ENCODE results near the gene ROBO1.

DNA sequence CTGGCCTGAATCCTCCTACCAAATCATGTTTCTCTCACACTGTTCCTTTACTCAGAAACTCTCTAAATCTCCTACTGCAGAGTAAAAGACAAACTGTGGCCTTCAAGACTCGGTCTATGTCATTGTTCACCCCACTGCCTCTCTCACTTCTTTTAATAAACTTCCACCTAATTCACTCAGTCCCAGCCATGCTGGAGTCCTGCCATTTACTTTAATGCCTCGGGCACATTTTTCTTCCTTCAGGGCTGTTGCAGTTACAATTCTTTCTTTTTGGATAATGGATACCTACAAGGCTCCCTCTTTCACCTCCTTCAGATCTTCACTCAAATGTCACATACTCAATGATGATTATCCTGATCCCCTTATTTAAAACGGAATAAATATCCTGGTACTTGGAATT, 955.6 kb downstream of the ROBO1 start:
- no peak for TF ChIP-seq EZH2 (IDR thresholded peaks at IDR 0.05; ENCODE audit: low read length, unreplicated experiment)
- TF ChIP-seq, protein P1, sequence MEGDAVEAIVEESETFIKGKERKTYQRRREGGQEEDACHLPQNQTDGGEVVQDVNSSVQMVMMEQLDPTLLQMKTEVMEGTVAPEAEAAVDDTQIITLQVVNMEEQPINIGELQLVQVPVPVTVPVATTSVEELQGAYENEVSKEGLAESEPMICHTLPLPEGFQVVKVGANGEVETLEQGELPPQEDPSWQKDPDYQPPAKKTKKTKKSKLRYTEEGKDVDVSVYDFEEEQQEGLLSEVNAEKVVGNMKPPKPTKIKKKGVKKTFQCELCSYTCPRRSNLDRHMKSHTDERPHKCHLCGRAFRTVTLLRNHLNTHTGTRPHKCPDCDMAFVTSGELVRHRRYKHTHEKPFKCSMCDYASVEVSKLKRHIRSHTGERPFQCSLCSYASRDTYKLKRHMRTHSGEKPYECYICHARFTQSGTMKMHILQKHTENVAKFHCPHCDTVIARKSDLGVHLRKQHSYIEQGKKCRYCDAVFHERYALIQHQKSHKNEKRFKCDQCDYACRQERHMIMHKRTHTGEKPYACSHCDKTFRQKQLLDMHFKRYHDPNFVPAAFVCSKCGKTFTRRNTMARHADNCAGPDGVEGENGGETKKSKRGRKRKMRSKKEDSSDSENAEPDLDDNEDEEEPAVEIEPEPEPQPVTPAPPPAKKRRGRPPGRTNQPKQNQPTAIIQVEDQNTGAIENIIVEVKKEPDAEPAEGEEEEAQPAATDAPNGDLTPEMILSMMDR (conservative IDR thresholded peaks at IDR 0.05; ENCODE audit: low read depth, low read length): no peak

Data from PC-3 (cell line).